Fibroblast of the aortic adventitia (primary cell): Measurements from ENCODE around the gene GDAP2. TPM values are rescaled to one million over a fixed set of nuclear protein-coding genes. Genes with fewer than 3 reads are reported as not detected.
A peak's percentile ranks its signal among the peaks of the same experiment; 100 is the strongest.

Experiments used
- DNase-seq: peaks from one replicate; pipeline ENCODE4 v3.0.0-alpha.2; 2010; ENCODE audit warnings: low read depth
- H3K4me3 ChIP-seq: 2 replicates; pipeline ENCODE4 v1.5.1; 2011; ENCODE audit warnings: low read depth, mild to moderate bottlenecking, control low read depth, low read length, moderate library complexity
- total RNA-seq: library from RNA; depleted of rRNA; stranded (reverse); fragments of >200 nt; gene quantifications from 2 replicates; pipeline ENCODE4 v1.2.3, GENCODE V29; 2012; ENCODE audit warnings: low replicate concordance
- TF ChIP-seq, protein P1 (sequence below): IDR thresholded peaks from 2 replicates; pipeline ENCODE4 v1.5.1; 2011; ENCODE audit warnings: mild to moderate bottlenecking, low read length, control low read depth, inconsistent platforms; ENCODE audit not compliant: insufficient read depth

Gene GDAP2
- total RNA-seq, 1 donor = 32.0 TPM

DNA sequence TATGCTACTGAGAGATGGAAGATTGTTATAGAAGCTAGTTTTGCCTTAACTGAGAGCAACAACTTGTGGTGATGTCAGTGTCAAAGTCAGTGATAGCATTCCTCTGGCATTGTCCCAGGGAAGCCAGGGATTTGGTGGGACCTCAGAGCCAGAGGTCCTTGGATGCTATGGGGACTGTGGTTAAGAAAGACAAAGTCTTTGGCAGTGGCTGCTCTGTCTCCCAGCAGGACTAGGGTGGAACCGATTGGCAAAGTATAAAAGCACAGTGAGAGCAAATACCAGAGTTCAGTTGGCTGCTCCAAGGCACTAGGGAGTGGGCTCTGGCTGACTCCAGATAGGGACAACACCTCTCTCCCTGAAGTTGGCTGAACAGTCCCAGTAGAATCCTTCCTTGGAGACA is 104.8 kb downstream of the GDAP2 start:
- DNase-seq = peak; percentile 93
- TF ChIP-seq, protein P1, sequence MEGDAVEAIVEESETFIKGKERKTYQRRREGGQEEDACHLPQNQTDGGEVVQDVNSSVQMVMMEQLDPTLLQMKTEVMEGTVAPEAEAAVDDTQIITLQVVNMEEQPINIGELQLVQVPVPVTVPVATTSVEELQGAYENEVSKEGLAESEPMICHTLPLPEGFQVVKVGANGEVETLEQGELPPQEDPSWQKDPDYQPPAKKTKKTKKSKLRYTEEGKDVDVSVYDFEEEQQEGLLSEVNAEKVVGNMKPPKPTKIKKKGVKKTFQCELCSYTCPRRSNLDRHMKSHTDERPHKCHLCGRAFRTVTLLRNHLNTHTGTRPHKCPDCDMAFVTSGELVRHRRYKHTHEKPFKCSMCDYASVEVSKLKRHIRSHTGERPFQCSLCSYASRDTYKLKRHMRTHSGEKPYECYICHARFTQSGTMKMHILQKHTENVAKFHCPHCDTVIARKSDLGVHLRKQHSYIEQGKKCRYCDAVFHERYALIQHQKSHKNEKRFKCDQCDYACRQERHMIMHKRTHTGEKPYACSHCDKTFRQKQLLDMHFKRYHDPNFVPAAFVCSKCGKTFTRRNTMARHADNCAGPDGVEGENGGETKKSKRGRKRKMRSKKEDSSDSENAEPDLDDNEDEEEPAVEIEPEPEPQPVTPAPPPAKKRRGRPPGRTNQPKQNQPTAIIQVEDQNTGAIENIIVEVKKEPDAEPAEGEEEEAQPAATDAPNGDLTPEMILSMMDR = no peak
- H3K4me3 ChIP-seq = no peak overlapping the region

DNA sequence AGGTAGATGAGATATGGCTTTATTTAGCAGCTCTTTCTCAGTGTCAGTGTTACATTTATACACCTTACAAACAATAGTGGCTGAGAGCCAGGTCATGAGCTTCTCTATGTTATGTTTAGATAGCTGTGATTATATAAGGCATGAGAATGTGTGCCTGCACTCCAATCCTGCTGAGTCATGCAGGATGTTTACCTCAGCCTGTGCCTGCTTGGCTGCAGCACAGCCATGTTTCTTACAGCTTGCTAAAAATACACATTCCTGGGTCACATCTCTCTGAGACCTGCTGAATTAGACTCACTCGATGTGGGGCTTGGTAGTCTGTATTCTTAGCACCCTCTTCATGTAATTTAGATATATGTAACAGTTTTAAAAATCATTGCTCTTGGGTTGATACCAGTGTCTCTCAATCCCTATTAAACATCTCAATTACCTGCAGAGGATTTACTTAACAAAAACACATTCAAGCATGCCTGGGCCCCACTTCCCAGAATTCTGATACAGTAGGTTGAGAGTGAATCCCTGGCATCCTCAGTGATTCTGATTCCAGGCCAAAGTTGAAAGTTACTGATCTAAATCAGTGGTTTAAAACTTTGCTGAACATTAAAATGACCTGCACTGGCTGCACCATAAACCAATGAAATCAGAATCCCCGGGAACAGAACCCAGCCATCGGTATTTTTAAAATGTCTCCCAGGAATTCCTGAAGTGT is 107.5 kb downstream of the GDAP2 start:
- TF ChIP-seq, protein P1 = no peak
- no peak overlapping the region for H3K4me3 ChIP-seq
- DNase-seq = peak; percentile 98

DNA sequence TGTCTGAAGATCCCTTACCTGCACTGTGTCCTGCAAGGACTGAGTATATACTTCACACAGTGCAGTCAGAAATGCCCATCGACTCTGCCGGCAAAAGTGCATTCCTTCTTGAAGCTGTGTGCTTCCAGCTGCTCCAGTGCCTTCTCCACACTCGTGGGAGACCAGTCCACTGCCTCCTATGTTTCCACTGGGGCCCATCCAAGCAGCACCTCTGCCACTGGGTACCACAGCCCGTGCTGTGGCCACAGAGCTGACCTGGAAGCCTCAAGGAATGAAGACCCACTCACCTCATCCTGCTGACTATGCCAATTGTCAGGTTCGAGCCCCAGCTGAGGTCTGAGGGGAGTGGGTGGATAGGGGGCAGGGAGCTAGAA is 108.1 kb downstream of the GDAP2 start:
- peak; percentile 54 for DNase-seq
- TF ChIP-seq, protein P1 = no peak
- no peak overlapping the region for H3K4me3 ChIP-seq

DNA sequence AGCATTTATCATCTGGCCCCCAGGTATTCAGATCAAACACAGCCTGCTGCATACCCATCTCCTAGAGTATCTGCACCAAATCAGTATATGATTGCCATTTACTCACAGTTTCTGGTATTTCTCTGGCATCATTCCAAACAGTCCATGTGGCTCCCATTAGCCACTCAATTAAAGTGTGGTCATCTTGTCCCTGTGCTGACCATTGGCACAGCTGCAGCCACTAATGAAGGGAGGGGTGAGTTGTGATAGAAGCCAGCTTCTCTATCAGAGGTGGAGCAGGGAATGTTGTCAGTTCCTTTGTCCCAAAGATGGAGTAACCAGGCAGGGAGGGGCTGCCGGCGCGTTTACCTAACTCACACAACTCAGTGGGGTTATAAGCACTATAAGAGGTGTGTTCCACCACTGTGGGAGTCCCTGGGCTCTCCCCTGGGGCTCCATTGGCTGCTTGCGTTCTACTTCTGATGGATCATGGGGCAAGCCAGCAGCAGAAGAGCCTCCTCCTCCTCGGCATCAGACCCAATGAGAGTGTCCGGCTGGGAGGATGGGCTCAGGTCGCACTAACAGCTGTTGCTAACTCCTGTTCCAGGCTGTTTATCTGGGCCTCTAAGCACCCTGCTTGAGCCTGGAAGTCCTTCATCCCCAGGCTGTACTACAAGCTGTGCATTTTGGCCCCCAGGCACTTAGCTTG is 108.6 kb downstream of the GDAP2 start:
- no peak overlapping the region for H3K4me3 ChIP-seq
- DNase-seq = peak; percentile 67
- TF ChIP-seq, protein P1 = no peak

DNA sequence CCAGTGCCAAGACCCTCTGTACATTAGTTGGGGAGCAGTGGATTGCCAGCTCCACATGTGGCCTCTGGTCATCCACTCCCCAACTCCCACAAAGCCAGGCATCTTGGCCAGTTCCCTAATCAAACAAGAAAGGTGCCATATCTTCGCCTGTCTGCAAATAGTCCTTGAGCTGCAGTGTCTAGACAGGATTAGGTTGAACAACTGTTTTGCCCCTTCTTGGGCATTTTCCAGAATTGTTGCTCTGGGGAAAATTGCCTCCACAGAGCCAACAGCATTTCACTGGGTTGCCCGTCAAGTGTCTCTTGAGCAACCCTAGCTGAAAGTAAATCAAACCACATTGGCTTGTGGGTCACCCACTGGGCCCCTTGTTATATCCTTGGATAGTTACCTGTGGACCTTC is 109.3 kb downstream of the GDAP2 start:
- peak; percentile 44 for DNase-seq
- TF ChIP-seq, protein P1 = no peak
- no peak overlapping the region for H3K4me3 ChIP-seq

DNA sequence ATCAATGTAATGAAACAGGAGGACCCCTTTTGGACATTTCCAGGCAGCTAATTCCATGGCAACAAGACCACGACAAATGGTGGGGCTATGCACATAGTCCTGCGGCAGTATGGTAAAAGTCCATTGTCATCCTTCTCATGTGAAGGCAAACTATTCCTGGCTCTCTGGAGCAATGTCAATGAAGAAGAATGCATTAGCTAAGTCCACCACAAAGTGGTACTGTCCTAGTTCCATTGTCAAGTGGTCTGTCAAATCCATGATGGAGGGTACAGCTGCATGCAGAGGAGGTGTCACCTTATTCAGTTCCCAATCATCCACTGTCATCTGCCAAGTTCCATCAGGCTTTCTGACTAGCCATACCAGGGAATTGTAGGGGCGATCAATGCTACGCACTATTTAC is 110.1 kb downstream of the GDAP2 start:
- DNase-seq = no peak
- no peak overlapping the region for H3K4me3 ChIP-seq
- TF ChIP-seq, protein P1 = no peak
